Heart left ventricle (tissue), 16 donors: ENCODE measurements around the gene PDE10A. TPM values are rescaled to one million over a fixed set of nuclear protein-coding genes. Genes with fewer than 3 reads are reported as not detected.

Experiments
- ATAC-seq, 4 donors: fragments of 200-7000 bp; cut with Tn5 transposase; one replicate each; pipeline ENCODE4 v1.9.1; 2020 to 2022; ENCODE audit warnings: moderate library complexity in 4 of 4, mild to moderate bottlenecking in 3 of 4, moderate number of reproducible peaks in 1 of 4
- DNase-seq, 5 donors: peaks; one replicate each; pipeline ENCODE4 v3.0.0-alpha.2; 2020
- H3K27ac ChIP-seq, 12 donors: fragments of 200-600 bp; sonication (generic) in 4 of 12; one replicate each; pipeline versions ENCODE4 v1.5.0 to v1.8.0; 2016 to 2022; ENCODE audit warnings: mild to moderate bottlenecking in 2 of 12
- H3K27me3 ChIP-seq, 9 donors: fragments of 200-600 bp; sonication (generic) in 2 of 9; one replicate each; pipeline versions ENCODE4 v1.5.1 to v1.8.0; 2016 to 2022; ENCODE audit warnings: mild to moderate bottlenecking in 3 of 9
- H3K36me3 ChIP-seq, 9 donors: fragments of 200-600 bp; sonication (generic) in 2 of 9; one replicate each; pipeline versions ENCODE4 v1.5.0 to v1.8.0; 2018 to 2022; ENCODE audit warnings: mild to moderate bottlenecking in 2 of 9
- H3K4me1 ChIP-seq, 12 donors: fragments of 200-600 bp; sonication (generic) in 4 of 12; one replicate each; pipeline versions ENCODE4 v1.5.0 to v1.8.0; 2016 to 2022; ENCODE audit warnings: mild to moderate bottlenecking in 3 of 12
- H3K4me3 ChIP-seq, 12 donors: fragments of 200-600 bp; sonication (generic) in 4 of 12; one replicate each; pipeline versions ENCODE4 v1.5.0 to v1.8.0; 2017 to 2022; ENCODE audit warnings: mild to moderate bottlenecking in 9 of 12, moderate library complexity in 4 of 12
- H3K9me3 ChIP-seq, 12 donors: fragments of 200-600 bp; sonication (generic) in 4 of 12; one replicate each; pipeline versions ENCODE4 v1.5.0 to v1.8.0; 2016 to 2022; ENCODE audit warnings: mild to moderate bottlenecking in 1 of 12
- POLR2A ChIP-seq, 2 donors: fragments of 450-650 bp; IDR thresholded peaks; one replicate each; pipeline ENCODE4 v1.6.1; 2017; ENCODE audit warnings: antibody characterized with exemption in 2 of 2, mild to moderate bottlenecking in 2 of 2, moderate library complexity in 2 of 2
- WGBS, 4 donors: extraction: QIAGEN DNeasy Blood & Tissue Kit in 2 of 4; methylation state at CpG; one replicate each; pipeline versions ENCODE4 v1.1.5 to v1.1.7; 2013 to 2018; 5-methylcytosine and 5-hydroxymethylcytosine counted together
- intact Hi-C, 10 donors: fragments of 100-400 bp; cut with DNase I; formaldehyde crosslinking; loops; one replicate each; pipeline versions ENCODE4 v1.11.1 to v1.14.2; 2022
- polyA plus RNA-seq, 2 donors: library from polyadenylated mRNA; stranded (reverse); fragments of 200-250 nt; gene quantifications; one replicate each; pipeline ENCODE4 v1.2.3, GENCODE V29; 2013
- total RNA-seq, 9 donors: library from RNA; depleted of rRNA in 2 of 9; stranded (reverse); fragments of >200 nt in 2 of 9; fragmentation: NEBNext Ultra II Directional in 3 of 9; extraction: Animal tissue kit (Norgen Biotek cat#: 25700) in 3 of 9; gene quantifications; one replicate each; pipeline versions ENCODE4 v1.1.0 to v1.2.4, GENCODE V29; 2016 to 2023
- TF ChIP-seq, protein P1 (sequence below), 12 donors: fragments of 200-600 bp; sonication (generic) in 4 of 12; IDR thresholded peaks; one replicate each; pipeline versions ENCODE4 v1.5.0 to v1.8.0; 2018 to 2022; ENCODE audit warnings: antibody characterized with exemption in 12 of 12, mild to moderate bottlenecking in 5 of 12
- donor health status: ischemic (EF 13 %, LVEDD 7.1; RV severe dilation, severe dysfunction).
- donor health status: healthy with polysubstance abuse.
- donor health status: DM: no; HTN: yes; CAD: no.
- donor health status: DM: no; HTN: no; CAD: no.
- donor health status: ischemic (EF 25% LVEDD 6.9; RV normal size, moderate dysfunction).
- donor health status: ischemic (EF 25% LVEDD 5.7; RV mildly dilated, moderate dysfunction).
- donor health status: healthy.
- donor health status: DM: yes; HTN: yes; CAD: no.
- donor health status: ischemic (EF 35%, LVEDD 5.7; RV mildly dilated, moderate dysfunction).
- donor health status: nonischemic (EF 11% LVEDD 7.7; RV severe dilation, severe dysfunction).
- donor health status: DM: yes; HTN: yes; CAD: no.
- donor health status: PGD.
- donor health status: ischemic (EF 29% LVEDD 5.4; RV normal size, mild dysfunction).
- donor health status: nonischemic (EF 23%, LVEDD 6.1; RV moderate dilation, normal function).

Gene PDE10A
- total and polyA plus RNA-seq, 11 donors: 4.2 to 22.4 (median 12.8) TPM

DNA sequence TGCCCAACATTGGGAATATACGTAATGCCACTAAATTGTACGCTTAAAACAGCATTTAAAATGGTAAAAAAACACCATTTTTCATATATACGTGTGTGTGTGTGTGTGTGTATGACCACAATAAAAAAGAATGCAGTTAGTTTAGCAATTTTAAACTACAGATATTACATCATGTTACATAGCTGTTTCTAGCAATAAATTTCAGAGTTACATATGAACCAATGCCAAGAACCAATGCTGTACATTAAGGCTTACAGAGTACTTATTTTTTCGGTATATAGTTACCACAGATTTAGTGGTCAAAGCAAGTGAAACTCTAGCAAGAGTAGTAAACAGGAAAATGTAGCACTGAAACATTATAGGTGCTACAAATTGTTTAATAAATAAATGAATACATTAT is 119.3 kb downstream of the PDE10A start:
- no peaks in the 10 kb centered on the region for H3K9me3 ChIP-seq
- TF ChIP-seq, protein P1, sequence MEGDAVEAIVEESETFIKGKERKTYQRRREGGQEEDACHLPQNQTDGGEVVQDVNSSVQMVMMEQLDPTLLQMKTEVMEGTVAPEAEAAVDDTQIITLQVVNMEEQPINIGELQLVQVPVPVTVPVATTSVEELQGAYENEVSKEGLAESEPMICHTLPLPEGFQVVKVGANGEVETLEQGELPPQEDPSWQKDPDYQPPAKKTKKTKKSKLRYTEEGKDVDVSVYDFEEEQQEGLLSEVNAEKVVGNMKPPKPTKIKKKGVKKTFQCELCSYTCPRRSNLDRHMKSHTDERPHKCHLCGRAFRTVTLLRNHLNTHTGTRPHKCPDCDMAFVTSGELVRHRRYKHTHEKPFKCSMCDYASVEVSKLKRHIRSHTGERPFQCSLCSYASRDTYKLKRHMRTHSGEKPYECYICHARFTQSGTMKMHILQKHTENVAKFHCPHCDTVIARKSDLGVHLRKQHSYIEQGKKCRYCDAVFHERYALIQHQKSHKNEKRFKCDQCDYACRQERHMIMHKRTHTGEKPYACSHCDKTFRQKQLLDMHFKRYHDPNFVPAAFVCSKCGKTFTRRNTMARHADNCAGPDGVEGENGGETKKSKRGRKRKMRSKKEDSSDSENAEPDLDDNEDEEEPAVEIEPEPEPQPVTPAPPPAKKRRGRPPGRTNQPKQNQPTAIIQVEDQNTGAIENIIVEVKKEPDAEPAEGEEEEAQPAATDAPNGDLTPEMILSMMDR (IDR thresholded peaks at IDR 0.05): no peak
- TF ChIP-seq POLR2A (IDR thresholded peaks at IDR 0.05): no peak

DNA sequence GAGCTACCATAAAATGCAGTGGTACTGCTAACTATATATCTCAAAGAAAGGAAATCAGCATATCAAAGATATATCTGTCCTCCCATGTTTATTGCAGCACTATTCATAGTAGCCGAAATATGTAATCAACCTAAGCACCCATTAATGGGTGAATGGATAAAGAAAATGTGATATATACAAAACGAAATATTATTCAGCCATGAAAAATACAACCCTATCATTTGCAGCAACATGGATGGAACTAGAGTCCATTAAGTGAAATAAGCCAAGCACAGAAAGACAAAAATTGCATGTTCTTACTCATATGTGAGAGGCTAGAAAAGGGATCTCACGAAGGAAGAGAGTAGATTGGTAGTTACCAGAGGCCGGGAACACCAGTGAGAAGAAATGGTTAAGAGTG is 126.1 kb downstream of the PDE10A start:
- Histone ChIP-seq H3K4me1 (peaks cover 0 to 4% (median 0%) of the 10 kb centered on the region in 12 donors), H3K27me3 (no peaks in the 10 kb centered on the region), H3K9me3 (peaks cover 0 to 7% (median 0%) of the 10 kb centered on the region in 12 donors), H3K27ac (no peak overlapping the region), H3K36me3 (peaks cover 0 to 6% (median 0%) of the 10 kb centered on the region in 9 donors), H3K4me3 (no peak overlapping the region)
- WGBS, 4 donors: 94 to 98% (median 97%) methylated on average over 4 of the region's 4 CpGs
- TF ChIP-seq, protein P1 (IDR thresholded peaks at IDR 0.05): no peak
- TF ChIP-seq POLR2A (IDR thresholded peaks at IDR 0.05): no peak
- intact Hi-C loops: no loop called here
- no peak for DNase-seq
- no peak for ATAC-seq

More for the DNA sequence above, 119.3 kb downstream of the PDE10A start:
- Histone ChIP-seq H3K36me3 (no peaks in the 10 kb centered on the region), H3K4me1 (peaks cover 0 to 12% (median 0%) of the 10 kb centered on the region in 12 donors), H3K4me3 (no peak overlapping the region), H3K27ac (no peak overlapping the region), H3K27me3 (no peaks in the 10 kb centered on the region)
- ATAC-seq (no peak), DNase-seq (no peak)
- 96 to 98% (median 97%) methylated on average over 4 of the region's 4 CpGs for WGBS, 4 donors
- intact Hi-C loops: no loop called here

- H3K27ac ChIP-seq: no peak overlapping the region
- H3K27me3 ChIP-seq: no peaks in the 10 kb centered on the region
- 90 to 94% (median 93%) methylated on average over 3 of the region's 3 CpGs for WGBS, 4 donors
- no peaks in the 10 kb centered on the region for H3K36me3 ChIP-seq
- no peaks in the 10 kb centered on the region for H3K9me3 ChIP-seq
- peaks cover 0 to 3% (median 0%) of the 10 kb centered on the region in 12 donors for H3K4me1 ChIP-seq
- H3K4me3 ChIP-seq: no peak overlapping the region
- DNase-seq: no peak
- TF ChIP-seq POLR2A (IDR thresholded peaks at IDR 0.05): no peak
- no peak for ATAC-seq
- intact Hi-C loops: no loop called here
Measured at GRCh38 chr6:165519316-165519715, 143.7 kb downstream of the PDE10A start.

- intact Hi-C loops: no loop called here
- no peak for ATAC-seq
Measured at GRCh38 chr6:165515963-165516624, 146.9 kb downstream of the PDE10A start.

More at GRCh38 chr6:165515963-165516624, 146.9 kb downstream of the PDE10A start:
- no peaks in the 10 kb centered on the region for H3K9me3 ChIP-seq
- no peak overlapping the region for H3K27ac ChIP-seq
- no peak for TF ChIP-seq POLR2A (IDR thresholded peaks at IDR 0.05)
- TF ChIP-seq, protein P1 (IDR thresholded peaks at IDR 0.05): no peak
- H3K27me3 ChIP-seq: no peaks in the 10 kb centered on the region
- H3K36me3 ChIP-seq: no peaks in the 10 kb centered on the region
- H3K4me3 ChIP-seq: no peak overlapping the region
- no peak for DNase-seq
- H3K4me1 ChIP-seq: peaks cover 0 to 3% (median 0%) of the 10 kb centered on the region in 12 donors
- WGBS, 4 donors: 79 to 91% (median 91%) methylated on average over 6 of the region's 6 CpGs
